GM23338 (cell line): ENCODE results near the gene ODAD4. TPM values are rescaled to one million over a fixed set of nuclear protein-coding genes. Genes with fewer than 3 reads are reported as not detected.

ENCODE experiments used
- ATAC-seq: fragments of 200-7000 bp; cut with Tn5 transposase; 3 replicates; pipeline ENCODE4 v1.9.1; 2020
- DNase-seq: peaks from one replicate; pipeline ENCODE4 v3.0.0-alpha.2; 2015; ENCODE audit warnings: low spot score
- H2AFZ ChIP-seq: fragments of 200-600 bp; sonication (generic); 2 replicates; pipeline ENCODE4 v1.8.0; 2016; ENCODE audit warnings: antibody characterized with exemption, mild to moderate bottlenecking, moderate library complexity
- H3F3A ChIP-seq: fragments of 200-600 bp; sonication (generic); replicated peaks from 2 replicates; pipeline ENCODE4 v1.8.0; 2017; ENCODE audit warnings: antibody characterized with exemption, mixed run types, low read depth
- H3K27ac ChIP-seq: fragments of 200-600 bp; sonication (generic); 2 replicates; pipeline ENCODE4 v1.6.1; 2016; ENCODE audit warnings: low read depth
- H3K27me3 ChIP-seq: fragments of 200-600 bp; sonication (generic); 2 replicates; pipeline ENCODE4 v1.8.0; 2016; ENCODE audit warnings: mild to moderate bottlenecking, mixed run types, moderate library complexity; ENCODE audit not compliant: insufficient read depth
- H3K36me3 ChIP-seq: fragments of 200-600 bp; sonication (generic); 2 replicates; pipeline ENCODE4 v1.8.0; 2016; ENCODE audit warnings: mild to moderate bottlenecking; ENCODE audit not compliant: insufficient read depth
- H3K4me1 ChIP-seq: fragments of 200-600 bp; sonication (generic); 2 replicates; pipeline ENCODE4 v1.8.0; 2016; ENCODE audit warnings: mild to moderate bottlenecking, moderate library complexity; ENCODE audit not compliant: insufficient read depth
- H3K4me2 ChIP-seq: fragments of 200-600 bp; sonication (generic); 2 replicates; pipeline ENCODE4 v1.7.1; 2017; ENCODE audit warnings: mixed run types
- H3K4me3 ChIP-seq: fragments of 200-600 bp; sonication (generic); 2 replicates; pipeline ENCODE4 v1.6.1; 2016; ENCODE audit warnings: mixed run types
- H3K79me2 ChIP-seq: fragments of 200-600 bp; sonication (generic); replicated peaks from 2 replicates; pipeline ENCODE4 v1.8.0; 2017; ENCODE audit warnings: mild to moderate bottlenecking; ENCODE audit not compliant: insufficient read depth
- H3K9me2 ChIP-seq: fragments of 200-600 bp; sonication (generic); 2 replicates; pipeline ENCODE4 v1.8.0; 2017; ENCODE audit not compliant: insufficient read depth
- H4K20me1 ChIP-seq: fragments of 200-600 bp; sonication (generic); replicated peaks from 2 replicates; pipeline ENCODE4 v1.8.0; 2017; ENCODE audit warnings: mild to moderate bottlenecking; ENCODE audit not compliant: insufficient read depth
- H3K27ac Mint-ChIP-seq: 2 replicates; pipeline ENCODE4 v1.8.0; 2020; ENCODE audit warnings: inconsistent platforms, mild to moderate bottlenecking, moderate library complexity, mixed read lengths
- H3K27me3 Mint-ChIP-seq: 3 replicates; pipeline ENCODE4 v1.8.0; 2022; ENCODE audit warnings: low read depth, mild to moderate bottlenecking, moderate library complexity, mixed read lengths, inconsistent platforms; ENCODE audit not compliant: insufficient read depth, poor library complexity
- H3K36me3 Mint-ChIP-seq: 3 replicates; pipeline ENCODE4 v1.8.0; 2021; ENCODE audit warnings: low read depth, mild to moderate bottlenecking, inconsistent platforms, moderate library complexity, mixed read lengths
- H3K4me1 Mint-ChIP-seq: 3 replicates; pipeline ENCODE4 v1.8.0; 2020; ENCODE audit warnings: mild to moderate bottlenecking, inconsistent platforms, mixed read lengths
- H3K4me3 Mint-ChIP-seq: 3 replicates; pipeline ENCODE4 v1.8.0; 2021; ENCODE audit warnings: moderate library complexity, mild to moderate bottlenecking, inconsistent platforms, mixed read lengths
- H3K9me3 Mint-ChIP-seq: 3 replicates; pipeline ENCODE4 v1.8.0; 2020; ENCODE audit warnings: moderate library complexity, mild to moderate bottlenecking, inconsistent platforms, mixed read lengths
- CREB1 ChIP-seq: fragments of 250-450 bp; sonication (Bioruptor Pico); IDR thresholded peaks from 2 replicates; pipeline ENCODE4 v1.5.0; 2020; ENCODE audit warnings: low read depth, mild to moderate bottlenecking, moderate library complexity
- NANOG ChIP-seq: IDR thresholded peaks from 2 replicates; pipeline ENCODE4 v1.6.1; 2016; ENCODE audit warnings: antibody characterized with exemption, borderline replicate concordance
- ZNF331 ChIP-seq: fragments of 250-450 bp; sonication (Bioruptor Pico); IDR thresholded peaks from 2 replicates; pipeline ENCODE4 v1.5.0; 2020; ENCODE audit warnings: low read depth, mild to moderate bottlenecking, moderate library complexity
- polyA plus RNA-seq: library from polyadenylated mRNA; unstranded; fragments of >200 nt; fragmentation: Nextera tagmentation; extraction: Ambion mirVana; gene quantifications from 2 replicates; pipeline ENCODE4 v1.2.1, GENCODE V29; 2016
- total RNA-seq: library from RNA; depleted of rRNA; stranded (reverse); fragments of >200 nt; shearing (Covaris generic); gene quantifications from 2 replicates; pipeline ENCODE4 v1.2.3, GENCODE V29; 2014
- TF ChIP-seq, protein P1 (sequence below), 2 experiments: fragments of 200-600 bp in 1 of 2; sonication (generic) in 1 of 2; conservative IDR thresholded peaks; 2 replicates each; pipeline versions ENCODE4 v1.5.1 to v1.6.1; 2016 to 2017; ENCODE audit warnings: antibody characterized with exemption in 2 of 2, low read depth in 2 of 2, mild to moderate bottlenecking in 2 of 2, moderate library complexity in 1 of 2
- TF ChIP-seq, protein P2 (sequence below): fragments of 250-450 bp; sonication (Bioruptor Pico); IDR thresholded peaks from 2 replicates; pipeline ENCODE4 v1.5.0; 2020; ENCODE audit warnings: mild to moderate bottlenecking, moderate library complexity

Gene ODAD4
- total and polyA plus RNA-seq, 2 experiments from 2014 or later: 1.7 to 1.8 TPM

DNA sequence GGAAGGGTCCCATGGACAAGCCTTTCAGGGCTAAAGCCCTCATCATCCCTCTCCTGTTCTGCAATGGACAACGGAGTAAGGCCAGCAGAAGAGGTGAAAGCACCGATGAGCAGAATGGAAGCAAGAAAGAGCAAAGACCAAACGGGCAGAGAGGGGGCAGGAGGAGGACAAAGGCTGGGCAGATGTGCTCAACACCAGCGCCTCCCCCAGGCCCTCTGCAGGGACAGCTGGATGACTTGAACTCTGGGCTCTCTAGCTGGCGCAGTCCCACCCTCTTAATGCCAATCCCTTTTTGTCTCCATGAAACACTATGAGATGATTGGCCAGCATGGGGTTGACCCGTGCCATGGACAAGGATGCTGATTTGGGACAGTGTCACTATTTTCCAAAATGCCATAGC lies 33.7 kb upstream of the ODAD4 start:
- Mint-ChIP-seq H3K27me3 (peaks cover 2% of the 10 kb centered on the region), H3K4me1 (no peaks in the 10 kb centered on the region), H3K4me3 (no peak overlapping the region), H3K36me3 (peaks cover 99% of the 10 kb centered on the region), H3K27ac (peak overlapping the region; percentile 45; the same call in 1 of the 2 replicates), H3K9me3 (no peaks in the 10 kb centered on the region)
- Histone ChIP-seq H3K9me2 (no peaks in the 10 kb centered on the region), H3K36me3 (peaks cover 86% of the 10 kb centered on the region), H3F3A (peaks cover 43% of the 10 kb centered on the region), H3K79me2 (peaks cover 28% of the 10 kb centered on the region), H3K4me2 (no peak overlapping the region), H3K4me1 (no peaks in the 10 kb centered on the region), H3K27ac (no peak overlapping the region), H4K20me1 (peaks cover 56% of the 10 kb centered on the region), H3K27me3 (no peaks in the 10 kb centered on the region), H2AFZ (no peak overlapping the region), H3K4me3 (no peak overlapping the region)
- DNase-seq (peak; percentile 26), ATAC-seq (peak; percentile 70)
- TF ChIP-seq ZNF331 (CRISPR knock-in tag) (no peak), NANOG (no peak)
- TF ChIP-seq, protein P1, sequence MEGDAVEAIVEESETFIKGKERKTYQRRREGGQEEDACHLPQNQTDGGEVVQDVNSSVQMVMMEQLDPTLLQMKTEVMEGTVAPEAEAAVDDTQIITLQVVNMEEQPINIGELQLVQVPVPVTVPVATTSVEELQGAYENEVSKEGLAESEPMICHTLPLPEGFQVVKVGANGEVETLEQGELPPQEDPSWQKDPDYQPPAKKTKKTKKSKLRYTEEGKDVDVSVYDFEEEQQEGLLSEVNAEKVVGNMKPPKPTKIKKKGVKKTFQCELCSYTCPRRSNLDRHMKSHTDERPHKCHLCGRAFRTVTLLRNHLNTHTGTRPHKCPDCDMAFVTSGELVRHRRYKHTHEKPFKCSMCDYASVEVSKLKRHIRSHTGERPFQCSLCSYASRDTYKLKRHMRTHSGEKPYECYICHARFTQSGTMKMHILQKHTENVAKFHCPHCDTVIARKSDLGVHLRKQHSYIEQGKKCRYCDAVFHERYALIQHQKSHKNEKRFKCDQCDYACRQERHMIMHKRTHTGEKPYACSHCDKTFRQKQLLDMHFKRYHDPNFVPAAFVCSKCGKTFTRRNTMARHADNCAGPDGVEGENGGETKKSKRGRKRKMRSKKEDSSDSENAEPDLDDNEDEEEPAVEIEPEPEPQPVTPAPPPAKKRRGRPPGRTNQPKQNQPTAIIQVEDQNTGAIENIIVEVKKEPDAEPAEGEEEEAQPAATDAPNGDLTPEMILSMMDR (conservative IDR thresholded peaks at IDR 0.05; ENCODE audit: low read depth in 2 of 2): peak; percentile 19 to 48; a peak in 3 of 4 replicates

DNA sequence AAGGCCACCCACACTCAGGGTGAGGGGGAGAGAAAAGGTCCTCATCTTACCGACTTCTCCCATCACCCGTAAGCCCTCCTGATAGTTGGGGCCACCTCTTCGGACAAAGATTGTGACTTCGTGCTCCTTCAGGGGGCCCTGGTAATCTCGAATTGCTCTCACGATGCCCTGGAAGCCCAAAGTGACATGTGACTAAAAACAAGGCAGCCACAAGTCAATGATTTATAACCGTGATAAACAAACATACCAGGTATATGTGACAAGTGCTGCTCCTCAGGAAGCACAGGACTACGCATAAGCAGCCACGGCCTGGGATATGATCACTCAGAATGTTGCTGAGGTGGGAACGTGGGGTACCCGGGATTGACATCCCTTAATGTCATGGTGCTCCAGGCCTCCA lies 28.8 kb upstream of the ODAD4 start:
- no peak overlapping the region for H3K4me3 ChIP-seq
- H3K4me2 ChIP-seq: no peak overlapping the region
- Mint-ChIP-seq H3K36me3 (peaks cover 94% of the 10 kb centered on the region), H3K4me3 (no peak overlapping the region), H3K27me3 (peaks cover 2% of the 10 kb centered on the region), H3K4me1 (no peaks in the 10 kb centered on the region), H3K9me3 (no peaks in the 10 kb centered on the region), H3K27ac (no peak overlapping the region)
- no peaks in the 10 kb centered on the region for H3K27me3 ChIP-seq
- peaks cover 77% of the 10 kb centered on the region for H3K36me3 ChIP-seq
- no peak overlapping the region for H3K27ac ChIP-seq
- no peak for DNase-seq
- peaks cover 18% of the 10 kb centered on the region for H3K79me2 ChIP-seq
- TF ChIP-seq, protein P2, sequence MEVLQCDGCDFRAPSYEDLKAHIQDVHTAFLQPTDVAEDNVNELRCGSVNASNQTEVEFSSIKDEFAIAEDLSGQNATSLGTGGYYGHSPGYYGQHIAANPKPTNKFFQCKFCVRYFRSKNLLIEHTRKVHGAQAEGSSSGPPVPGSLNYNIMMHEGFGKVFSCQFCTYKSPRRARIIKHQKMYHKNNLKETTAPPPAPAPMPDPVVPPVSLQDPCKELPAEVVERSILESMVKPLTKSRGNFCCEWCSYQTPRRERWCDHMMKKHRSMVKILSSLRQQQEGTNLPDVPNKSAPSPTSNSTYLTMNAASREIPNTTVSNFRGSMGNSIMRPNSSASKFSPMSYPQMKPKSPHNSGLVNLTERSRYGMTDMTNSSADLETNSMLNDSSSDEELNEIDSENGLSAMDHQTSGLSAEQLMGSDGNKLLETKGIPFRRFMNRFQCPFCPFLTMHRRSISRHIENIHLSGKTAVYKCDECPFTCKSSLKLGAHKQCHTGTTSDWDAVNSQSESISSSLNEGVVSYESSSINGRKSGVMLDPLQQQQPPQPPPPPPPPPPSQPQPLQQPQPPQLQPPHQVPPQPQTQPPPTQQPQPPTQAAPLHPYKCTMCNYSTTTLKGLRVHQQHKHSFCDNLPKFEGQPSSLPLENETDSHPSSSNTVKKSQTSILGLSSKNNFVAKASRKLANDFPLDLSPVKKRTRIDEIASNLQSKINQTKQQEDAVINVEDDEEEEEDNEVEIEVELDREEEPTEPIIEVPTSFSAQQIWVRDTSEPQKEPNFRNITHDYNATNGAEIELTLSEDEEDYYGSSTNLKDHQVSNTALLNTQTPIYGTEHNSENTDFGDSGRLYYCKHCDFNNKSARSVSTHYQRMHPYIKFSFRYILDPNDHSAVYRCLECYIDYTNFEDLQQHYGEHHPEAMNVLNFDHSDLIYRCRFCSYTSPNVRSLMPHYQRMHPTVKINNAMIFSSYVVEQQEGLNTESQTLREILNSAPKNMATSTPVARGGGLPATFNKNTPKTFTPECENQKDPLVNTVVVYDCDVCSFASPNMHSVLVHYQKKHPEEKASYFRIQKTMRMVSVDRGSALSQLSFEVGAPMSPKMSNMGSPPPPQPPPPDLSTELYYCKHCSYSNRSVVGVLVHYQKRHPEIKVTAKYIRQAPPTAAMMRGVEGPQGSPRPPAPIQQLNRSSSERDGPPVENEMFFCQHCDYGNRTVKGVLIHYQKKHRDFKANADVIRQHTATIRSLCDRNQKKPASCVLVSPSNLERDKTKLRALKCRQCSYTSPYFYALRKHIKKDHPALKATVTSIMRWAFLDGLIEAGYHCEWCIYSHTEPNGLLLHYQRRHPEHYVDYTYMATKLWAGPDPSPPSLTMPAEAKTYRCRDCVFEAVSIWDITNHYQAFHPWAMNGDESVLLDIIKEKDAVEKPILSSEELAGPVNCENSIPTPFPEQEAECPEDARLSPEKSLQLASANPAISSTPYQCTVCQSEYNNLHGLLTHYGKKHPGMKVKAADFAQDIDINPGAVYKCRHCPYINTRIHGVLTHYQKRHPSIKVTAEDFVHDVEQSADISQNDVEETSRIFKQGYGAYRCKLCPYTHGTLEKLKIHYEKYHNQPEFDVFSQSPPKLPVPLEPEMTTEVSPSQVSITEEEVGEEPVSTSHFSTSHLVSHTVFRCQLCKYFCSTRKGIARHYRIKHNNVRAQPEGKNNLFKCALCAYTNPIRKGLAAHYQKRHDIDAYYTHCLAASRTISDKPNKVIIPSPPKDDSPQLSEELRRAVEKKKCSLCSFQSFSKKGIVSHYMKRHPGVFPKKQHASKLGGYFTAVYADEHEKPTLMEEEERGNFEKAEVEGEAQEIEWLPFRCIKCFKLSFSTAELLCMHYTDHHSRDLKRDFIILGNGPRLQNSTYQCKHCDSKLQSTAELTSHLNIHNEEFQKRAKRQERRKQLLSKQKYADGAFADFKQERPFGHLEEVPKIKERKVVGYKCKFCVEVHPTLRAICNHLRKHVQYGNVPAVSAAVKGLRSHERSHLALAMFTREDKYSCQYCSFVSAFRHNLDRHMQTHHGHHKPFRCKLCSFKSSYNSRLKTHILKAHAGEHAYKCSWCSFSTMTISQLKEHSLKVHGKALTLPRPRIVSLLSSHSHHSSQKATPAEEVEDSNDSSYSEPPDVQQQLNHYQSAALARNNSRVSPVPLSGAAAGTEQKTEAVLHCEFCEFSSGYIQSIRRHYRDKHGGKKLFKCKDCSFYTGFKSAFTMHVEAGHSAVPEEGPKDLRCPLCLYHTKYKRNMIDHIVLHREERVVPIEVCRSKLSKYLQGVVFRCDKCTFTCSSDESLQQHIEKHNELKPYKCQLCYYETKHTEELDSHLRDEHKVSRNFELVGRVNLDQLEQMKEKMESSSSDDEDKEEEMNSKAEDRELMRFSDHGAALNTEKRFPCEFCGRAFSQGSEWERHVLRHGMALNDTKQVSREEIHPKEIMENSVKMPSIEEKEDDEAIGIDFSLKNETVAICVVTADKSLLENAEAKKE (CRISPR knock-in tag): no peak
- TF ChIP-seq CREB1 (CRISPR knock-in tag): no peak
- TF ChIP-seq, protein P1 (conservative IDR thresholded peaks at IDR 0.05; ENCODE audit: low read depth in 2 of 2): no peak
- no peaks in the 10 kb centered on the region for H3K9me2 ChIP-seq
- H2AFZ ChIP-seq: no peak overlapping the region
- peaks cover 39% of the 10 kb centered on the region; the same call in 1 of the 2 replicates for H3F3A ChIP-seq
- H4K20me1 ChIP-seq: peaks cover 43% of the 10 kb centered on the region
- ATAC-seq: no peak
- no peaks in the 10 kb centered on the region for H3K4me1 ChIP-seq
